GM18502 (cell line): ENCODE data around the gene TRIOBP.

Experiments
- ATAC-seq: cut with Tn5 transposase; IDR thresholded peaks from one replicate; pipeline ENCODE4 v1.9.1; 2021; ENCODE audit warnings: mild to moderate bottlenecking; ENCODE audit not compliant: unreplicated experiment, poor library complexity

TRIOBP gene

GRCh38 chr22:37745548-37746365 is 48.9 kb downstream of the TRIOBP start:
- ATAC-seq: peak; percentile 67

GRCh38 chr22:37746366-37747079 is 49.7 kb downstream of the TRIOBP start:
- peak; percentile 24 for ATAC-seq

GRCh38 chr22:37747080-37747714 is 50.3 kb downstream of the TRIOBP start:
- ATAC-seq: no peak

GRCh38 chr22:37747715-37748100 is 50.9 kb downstream of the TRIOBP start:
- no peak for ATAC-seq

- ATAC-seq: no peak
Measured at GRCh38 chr22:37748659-37749058, 51.8 kb downstream of the TRIOBP start.

GRCh38 chr22:37749226-37749625 is 52.4 kb downstream of the TRIOBP start:
- ATAC-seq: no peak

GRCh38 chr22:37749831-37750595 is 53.2 kb downstream of the TRIOBP start:
- ATAC-seq: no peak

- no peak for ATAC-seq
Measured at GRCh38 chr22:37750596-37751162, 53.8 kb downstream of the TRIOBP start.

GRCh38 chr22:37751449-37752188 is 54.8 kb downstream of the TRIOBP start:
- ATAC-seq: no peak

- ATAC-seq: no peak
Measured at GRCh38 chr22:37752189-37753087, 55.6 kb downstream of the TRIOBP start.

GRCh38 chr22:37753746-37754145 is 56.9 kb downstream of the TRIOBP start:
- no peak for ATAC-seq

GRCh38 chr22:37757663-37758062 is 60.8 kb downstream of the TRIOBP start:
- ATAC-seq: no peak

- ATAC-seq: no peak
Measured at GRCh38 chr22:37758694-37759093, 61.8 kb downstream of the TRIOBP start.

GRCh38 chr22:37759281-37759680 is 62.4 kb downstream of the TRIOBP start:
- ATAC-seq: no peak

GRCh38 chr22:37760152-37760551 is 63.3 kb downstream of the TRIOBP start:
- no peak for ATAC-seq

GRCh38 chr22:37762389-37762836 is 65.6 kb downstream of the TRIOBP start:
- ATAC-seq: no peak

GRCh38 chr22:37763012-37763411 is 66.2 kb downstream of the TRIOBP start:
- no peak for ATAC-seq

GRCh38 chr22:37763652-37764051 is 66.8 kb downstream of the TRIOBP start:
- ATAC-seq: no peak
